ENCODE data around the gene KLF2. TPM values are rescaled to one million over a fixed set of nuclear protein-coding genes. Genes with fewer than 3 reads are reported as not detected.

The KLF2 gene
- total RNA-seq, 1 experiment from 2014 or later = 6.6 TPM

- intact Hi-C loops (cut with micrococcal nuclease) = no loop called here
- no peaks in the 10 kb centered on the region for H3K27me3 ChIP-seq (ENCODE audit: low read length)
Measured at GRCh38 chr19:16364231-16364865, 39.7 kb downstream of the KLF2 start.

GRCh38 chr19:16365300-16365996 is 40.8 kb downstream of the KLF2 start:
- intact Hi-C loops (cut with micrococcal nuclease) = no loop called here
- no TSS peak for BruUV-seq (replicated peaks)
- no peaks in the 10 kb centered on the region for H3K79me2 ChIP-seq (ENCODE audit: low read length)
- H2AFZ ChIP-seq (ENCODE audit: low read length) = no peak overlapping the region
- TF ChIP-seq EZH2phosphoT487 (IDR thresholded peaks at IDR 0.05; ENCODE audit: borderline replicate concordance, low read length) = no peak
- TF ChIP-seq CTCF (conservative IDR thresholded peaks at IDR 0.05; ENCODE audit: low read depth, low read length) = no peak
- TF ChIP-seq EZH2 (IDR thresholded peaks at IDR 0.05; ENCODE audit: low read length, unreplicated experiment) = no peak
- DNase-seq (no peak), ATAC-seq (no peak)
- CTCF ChIA-PET = no interaction called here
- H3K27me3 ChIP-seq (ENCODE audit: low read length) = no peaks in the 10 kb centered on the region
- no peaks in the 10 kb centered on the region for H3F3A ChIP-seq (ENCODE audit: low read length, unreplicated experiment)
- H3K9me3 ChIP-seq (ENCODE audit: low read length) = no peaks in the 10 kb centered on the region
- H3K9me2 ChIP-seq (replicated peaks; ENCODE audit: low read length) = no peaks in the 10 kb centered on the region
- H4K20me1 ChIP-seq (ENCODE audit: low read length) = no peaks in the 10 kb centered on the region
- H3K4me2 ChIP-seq (ENCODE audit: low read length) = no peak overlapping the region
- H3K9ac ChIP-seq (ENCODE audit: low read length) = no peak overlapping the region
- H3K4me1 ChIP-seq (ENCODE audit: insufficient read depth, low read length) = no peaks in the 10 kb centered on the region
- H3K36me3 ChIP-seq (ENCODE audit: low read depth, low read length) = no peaks in the 10 kb centered on the region
- POLR2A ChIA-PET (ENCODE audit: unreplicated experiment) = no interaction called here
- no peak overlapping the region for H3K27ac ChIP-seq (ENCODE audit: low read length)
- no peak overlapping the region for H3K4me3 ChIP-seq (ENCODE audit: low read length)

More at GRCh38 chr19:16364231-16364865, 39.7 kb downstream of the KLF2 start:
- DNase-seq (no peak), ATAC-seq (no peak)
- Histone ChIP-seq H3K4me1 (ENCODE audit: insufficient read depth, low read length) (no peaks in the 10 kb centered on the region), H3F3A (ENCODE audit: low read length, unreplicated experiment) (no peaks in the 10 kb centered on the region), H3K36me3 (ENCODE audit: low read depth, low read length) (no peaks in the 10 kb centered on the region), H3K4me2 (ENCODE audit: low read length) (no peak overlapping the region), H3K4me3 (ENCODE audit: low read length) (no peak overlapping the region), H2AFZ (ENCODE audit: low read length) (no peak overlapping the region), H3K9me2 (replicated peaks; ENCODE audit: low read length) (no peaks in the 10 kb centered on the region), H3K27ac (ENCODE audit: low read length) (no peak overlapping the region), H4K20me1 (ENCODE audit: low read length) (no peaks in the 10 kb centered on the region), H3K9ac (ENCODE audit: low read length) (no peak overlapping the region), H3K9me3 (ENCODE audit: low read length) (no peaks in the 10 kb centered on the region), H3K79me2 (ENCODE audit: low read length) (no peaks in the 10 kb centered on the region)
- BruUV-seq (replicated peaks) = no TSS peak
- ChIA-PET CTCF (no interaction called here), POLR2A (ENCODE audit: unreplicated experiment) (no interaction called here)
- no peak for TF ChIP-seq EZH2 (IDR thresholded peaks at IDR 0.05; ENCODE audit: low read length, unreplicated experiment)
- TF ChIP-seq CTCF (conservative IDR thresholded peaks at IDR 0.05; ENCODE audit: low read depth, low read length) = no peak
- TF ChIP-seq EZH2phosphoT487 (IDR thresholded peaks at IDR 0.05; ENCODE audit: borderline replicate concordance, low read length) = no peak

- Histone ChIP-seq H3K4me1 (ENCODE audit: insufficient read depth, low read length) (no peaks in the 10 kb centered on the region), H3K9me2 (replicated peaks; ENCODE audit: low read length) (no peaks in the 10 kb centered on the region), H3K79me2 (ENCODE audit: low read length) (no peaks in the 10 kb centered on the region), H3K36me3 (ENCODE audit: low read depth, low read length) (no peaks in the 10 kb centered on the region; the same call in 1 of the 2 replicates), H3K4me2 (ENCODE audit: low read length) (no peak overlapping the region), H3K27ac (ENCODE audit: low read length) (no peak overlapping the region), H3F3A (ENCODE audit: low read length, unreplicated experiment) (no peaks in the 10 kb centered on the region), H3K9ac (ENCODE audit: low read length) (no peak overlapping the region), H3K27me3 (ENCODE audit: low read length) (no peaks in the 10 kb centered on the region), H3K9me3 (ENCODE audit: low read length) (no peaks in the 10 kb centered on the region), H2AFZ (ENCODE audit: low read length) (no peak overlapping the region), H4K20me1 (ENCODE audit: low read length) (no peaks in the 10 kb centered on the region), H3K4me3 (ENCODE audit: low read length) (no peak overlapping the region)
- intact Hi-C loops (cut with micrococcal nuclease) = no loop called here
- CTCF ChIA-PET = no interaction called here
- no TSS peak for BruUV-seq (replicated peaks)
- TF ChIP-seq CTCF (conservative IDR thresholded peaks at IDR 0.05; ENCODE audit: low read depth, low read length) = no peak
- TF ChIP-seq EZH2phosphoT487 (IDR thresholded peaks at IDR 0.05; ENCODE audit: borderline replicate concordance, low read length) = no peak
- TF ChIP-seq EZH2 (IDR thresholded peaks at IDR 0.05; ENCODE audit: low read length, unreplicated experiment) = no peak
- DNase-seq = no peak
- ATAC-seq = no peak
- POLR2A ChIA-PET (ENCODE audit: unreplicated experiment) = no interaction called here
Measured at GRCh38 chr19:16366056-16366432, 41.4 kb downstream of the KLF2 start.

Measured in PC-3 (cell line).